ENCODE data around the gene FGR. TPM values are rescaled to one million over a fixed set of nuclear protein-coding genes. Genes with fewer than 3 reads are reported as not detected.
A peak's percentile ranks its signal among the peaks of the same experiment; 100 is the strongest.
"Not testable (repeated sequence)": the region's sequence is repeated elsewhere in the genome, so short reads cannot be mapped to it uniquely, and the experiment has no call there.

FGR gene
- total and polyA plus RNA-seq, 5 donors: 3.2 to 12.6 (median 4.9) TPM

GRCh38 chr1:27624467-27625178, 10.4 kb downstream of the FGR start:
- H3K9me3 ChIP-seq (ENCODE audit: control insufficient read depth, low read length): no peaks in the 10 kb centered on the region
- no peak overlapping the region for H3K4me3 ChIP-seq (ENCODE audit: low read length)
- 65% methylated on average over 7 of the region's 7 CpGs for WGBS
- H3K4me1 ChIP-seq (ENCODE audit: control insufficient read depth, insufficient read depth, low read length): peaks cover 7% of the 10 kb centered on the region
- DNase-seq (no peak), ATAC-seq (peak in 1 of 2 donors; percentile 6)
- intact Hi-C loops (cut with DNase I): no loop called here
- no peaks in the 10 kb centered on the region for H3K27me3 ChIP-seq (ENCODE audit: control insufficient read depth, insufficient read depth)
- no peak overlapping the region for H3K27ac ChIP-seq (ENCODE audit: low read length)

- Histone ChIP-seq H3K9me3 (ENCODE audit: control insufficient read depth, low read length) (no peaks in the 10 kb centered on the region), H3K4me3 (ENCODE audit: low read length) (no peak overlapping the region), H3K4me1 (ENCODE audit: control insufficient read depth, insufficient read depth, low read length) (peaks cover 4% of the 10 kb centered on the region), H3K27me3 (ENCODE audit: control insufficient read depth, insufficient read depth) (no peaks in the 10 kb centered on the region), H3K27ac (ENCODE audit: low read length) (no peak overlapping the region)
- DNase-seq (no peak), ATAC-seq (no peak)
- intact Hi-C loops (cut with DNase I): no loop called here
- WGBS: 90% methylated on average over 13 of the region's 13 CpGs
Observed at GRCh38 chr1:27623327-27624212, 11.4 kb downstream of the FGR start.

GRCh38 chr1:27622828-27623227, 12.2 kb downstream of the FGR start:
- H3K27me3 ChIP-seq (ENCODE audit: control insufficient read depth, insufficient read depth): no peaks in the 10 kb centered on the region
- H3K9me3 ChIP-seq (ENCODE audit: control insufficient read depth, low read length): no peaks in the 10 kb centered on the region
- WGBS: 88% methylated on average over 4 of the region's 4 CpGs
- peaks cover 3% of the 10 kb centered on the region for H3K4me1 ChIP-seq (ENCODE audit: control insufficient read depth, insufficient read depth, low read length)
- H3K27ac ChIP-seq (ENCODE audit: low read length): no peak overlapping the region
- no peak overlapping the region for H3K4me3 ChIP-seq (ENCODE audit: low read length)
- intact Hi-C loops (cut with DNase I): no loop called here
- DNase-seq (no peak), ATAC-seq (no peak)

- no peaks in the 10 kb centered on the region for H3K9me3 ChIP-seq (ENCODE audit: control insufficient read depth, low read length)
- no peak for ATAC-seq
- WGBS: 39% methylated on average over 7 of the region's 7 CpGs
- peak in 1 of 3 donors; percentile 33 for DNase-seq
- peaks cover 3% of the 10 kb centered on the region for H3K4me1 ChIP-seq (ENCODE audit: control insufficient read depth, insufficient read depth, low read length)
- H3K27ac ChIP-seq (ENCODE audit: low read length): no peak overlapping the region
- no peaks in the 10 kb centered on the region for H3K27me3 ChIP-seq (ENCODE audit: control insufficient read depth, insufficient read depth)
- intact Hi-C loops (cut with DNase I): no loop called here
- no peak overlapping the region for H3K4me3 ChIP-seq (ENCODE audit: low read length)
Observed at GRCh38 chr1:27621051-27621920, 13.7 kb downstream of the FGR start.

- not testable (repeated sequence) for H3K4me3 ChIP-seq (ENCODE audit: low read length); ATAC-seq; H3K9me3 ChIP-seq (ENCODE audit: control insufficient read depth, low read length); H3K4me1 ChIP-seq (ENCODE audit: control insufficient read depth, insufficient read depth, low read length); H3K27ac ChIP-seq (ENCODE audit: low read length); H3K27me3 ChIP-seq (ENCODE audit: control insufficient read depth, insufficient read depth)
- DNase-seq: peak in 1 of 3 donors; percentile 2
- 96% methylated on average over 7 of the region's 7 CpGs for WGBS
- intact Hi-C loops (cut with DNase I): loop anchor here in 2 of 4 donors (5.0 to 10.0 kb wide), 2 partner anchors 37 to 505 kb away; no protein-coding TSS in a partner anchor
Observed at GRCh38 chr1:27619782-27620438, 15.1 kb downstream of the FGR start.

GRCh38 chr1:27618341-27619082, 16.5 kb downstream of the FGR start:
- intact Hi-C loops (cut with DNase I): loop anchor here in 2 of 4 donors (5.0 to 10.0 kb wide), 2 partner anchors 39 to 504 kb away; no protein-coding TSS in a partner anchor
- no peak for ATAC-seq

GRCh38 chr1:27617420-27617819, 17.6 kb downstream of the FGR start:
- no peak overlapping the region for H3K4me3 ChIP-seq (ENCODE audit: low read length)
- no peaks in the 10 kb centered on the region for H3K27me3 ChIP-seq (ENCODE audit: control insufficient read depth, insufficient read depth)
- DNase-seq (no peak), ATAC-seq (no peak)
- no peaks in the 10 kb centered on the region for H3K9me3 ChIP-seq (ENCODE audit: control insufficient read depth, low read length)
- 84% methylated on average over 2 of the region's 2 CpGs for WGBS
- peaks cover 3% of the 10 kb centered on the region for H3K4me1 ChIP-seq (ENCODE audit: control insufficient read depth, insufficient read depth, low read length)
- intact Hi-C loops (cut with DNase I): loop anchor here in 2 of 4 donors (5.0 to 10.0 kb wide), 2 partner anchors 40 to 503 kb away; no protein-coding TSS in a partner anchor
- no peak overlapping the region for H3K27ac ChIP-seq (ENCODE audit: low read length)

More at GRCh38 chr1:27618341-27619082, 16.5 kb downstream of the FGR start:
- Histone ChIP-seq H3K27me3 (ENCODE audit: control insufficient read depth, insufficient read depth) (no peaks in the 10 kb centered on the region), H3K27ac (ENCODE audit: low read length) (no peak overlapping the region), H3K4me1 (ENCODE audit: control insufficient read depth, insufficient read depth, low read length) (peaks cover 3% of the 10 kb centered on the region), H3K9me3 (ENCODE audit: control insufficient read depth, low read length) (no peaks in the 10 kb centered on the region), H3K4me3 (ENCODE audit: low read length) (no peak overlapping the region)
- WGBS: 72% methylated on average over 14 of the region's 14 CpGs
- peak in 1 of 3 donors; percentile 4 for DNase-seq

- Histone ChIP-seq H3K4me1 (ENCODE audit: control insufficient read depth, insufficient read depth, low read length) (peaks cover 2% of the 10 kb centered on the region), H3K4me3 (ENCODE audit: low read length) (no peak overlapping the region), H3K27ac (ENCODE audit: low read length) (no peak overlapping the region), H3K27me3 (ENCODE audit: control insufficient read depth, insufficient read depth) (no peaks in the 10 kb centered on the region), H3K9me3 (ENCODE audit: control insufficient read depth, low read length) (no peaks in the 10 kb centered on the region)
- ATAC-seq (no peak), DNase-seq (no peak)
- intact Hi-C loops (cut with DNase I): loop anchor here in 2 of 4 donors (5.0 to 10.0 kb wide), 2 partner anchors 41 to 502 kb away; no protein-coding TSS in a partner anchor
- 98% methylated on average over 2 of the region's 2 CpGs for WGBS
Observed at GRCh38 chr1:27616441-27616840, 18.5 kb downstream of the FGR start.

GRCh38 chr1:27615346-27616192, 19.4 kb downstream of the FGR start:
- DNase-seq (no peak), ATAC-seq (peak; percentile 6 to 16)
- intact Hi-C loops (cut with DNase I): loop anchor here in 2 of 4 donors (2.0 to 10.0 kb wide), 3 partner anchors 42 to 501 kb away; no protein-coding TSS in a partner anchor
- Histone ChIP-seq H3K27me3 (ENCODE audit: control insufficient read depth, insufficient read depth) (no peaks in the 10 kb centered on the region), H3K4me1 (ENCODE audit: control insufficient read depth, insufficient read depth, low read length) (no peaks in the 10 kb centered on the region), H3K27ac (ENCODE audit: low read length) (no peak overlapping the region), H3K4me3 (ENCODE audit: low read length) (no peak overlapping the region), H3K9me3 (ENCODE audit: control insufficient read depth, low read length) (no peaks in the 10 kb centered on the region)
- WGBS: 76% methylated on average over 41 of the region's 41 CpGs
